GM12878 (cell line): ENCODE measurements around the gene GOLPH3.

ENCODE experiments used
- ATF7 ChIP-seq: fragments of 450-650 bp; IDR thresholded peaks from 2 replicates; pipeline ENCODE4 v1.6.1; 2016; ENCODE audit warnings: low read depth, mild to moderate bottlenecking
- CEBPB ChIP-seq, 2 experiments: fragments of 150-350 bp in 1 of 2; IDR thresholded peaks; 2 replicates each; pipeline ENCODE4 v1.6.1; 2012 to 2014; ENCODE audit warnings: low read depth in 2 of 2, low read length in 2 of 2, borderline replicate concordance in 1 of 2, inconsistent platforms in 1 of 2
- NR2C1 ChIP-seq: fragments of 450-650 bp; IDR thresholded peaks from 2 replicates; pipeline ENCODE4 v1.6.1; 2017; ENCODE audit warnings: antibody characterized with exemption, mild to moderate bottlenecking, moderate library complexity

GRCh38 chr5:32197032-32197431, 22.9 kb upstream of the GOLPH3 start:
- TF ChIP-seq CEBPB (IDR thresholded peaks at IDR 0.05; ENCODE audit: borderline replicate concordance in 1 of 2, low read depth in 2 of 2, low read length in 2 of 2) (no peak), ATF7 (no peak), NR2C1 (no peak)
